Astrocyte (in vitro differentiated cells and primary cell): ENCODE results near the gene OSTF1. TPM values are rescaled to one million over a fixed set of nuclear protein-coding genes. Genes with fewer than 3 reads are reported as not detected.
A peak's percentile ranks its signal among the peaks of the same experiment; 100 is the strongest.

Experiments
- DNase-seq: peaks from one replicate; pipeline ENCODE4 v3.0.0-alpha.2; 2010; ENCODE audit warnings: low read depth
- FAIRE-seq: peaks from 2 replicates; lab custom pipeline; 2011; peaks lifted over from hg19 to GRCh38; lab: Jason Lieb, UNC
- H2AFZ ChIP-seq: 2 replicates; pipeline ENCODE4 v1.6.0; 2012; ENCODE audit warnings: low read depth, low read length, inconsistent platforms
- H3K27ac ChIP-seq: 2 replicates; pipeline ENCODE4 v1.5.1; 2011; ENCODE audit warnings: low read depth, low read length, inconsistent platforms
- H3K27me3 ChIP-seq: 2 replicates; pipeline ENCODE4 v1.6.0; 2011; ENCODE audit warnings: low read length, inconsistent platforms; ENCODE audit not compliant: insufficient read depth
- H3K36me3 ChIP-seq: 2 replicates; pipeline ENCODE4 v1.5.1; 2011; ENCODE audit warnings: low read length, inconsistent platforms; ENCODE audit not compliant: insufficient read depth
- H3K4me1 ChIP-seq: 2 replicates; pipeline ENCODE4 v1.5.1; 2011; ENCODE audit warnings: low read length, inconsistent platforms; ENCODE audit not compliant: insufficient read depth
- H3K4me2 ChIP-seq: 2 replicates; pipeline ENCODE4 v1.6.0; 2012; ENCODE audit warnings: low read length, inconsistent platforms
- H3K4me3 ChIP-seq: 2 replicates; pipeline ENCODE4 v1.5.1; 2011; ENCODE audit warnings: low read depth, mild to moderate bottlenecking, low read length, inconsistent platforms; ENCODE audit not compliant: insufficient read depth
- H3K79me2 ChIP-seq: 2 replicates; pipeline ENCODE4 v1.6.0; 2012; ENCODE audit warnings: mild to moderate bottlenecking, low read length, inconsistent platforms; ENCODE audit not compliant: insufficient read depth
- H3K9ac ChIP-seq: 2 replicates; pipeline ENCODE4 v1.6.0; 2012; ENCODE audit warnings: mild to moderate bottlenecking, low read length, inconsistent platforms
- H3K9me3 ChIP-seq: 2 replicates; pipeline ENCODE4 v1.5.1; 2012; ENCODE audit warnings: low read depth, mild to moderate bottlenecking, low read length, inconsistent platforms; ENCODE audit not compliant: insufficient read depth
- H4K20me1 ChIP-seq: 2 replicates; pipeline ENCODE4 v1.6.0; 2012; ENCODE audit warnings: low read length, inconsistent platforms; ENCODE audit not compliant: insufficient read depth
- H3K27ac Mint-ChIP-seq: one replicate; pipeline ENCODE4 v1.8.0; 2021; ENCODE audit warnings: mild to moderate bottlenecking, mixed read lengths; ENCODE audit not compliant: unreplicated experiment
- H3K27me3 Mint-ChIP-seq: one replicate; pipeline ENCODE4 v1.8.0; 2021; ENCODE audit warnings: low read depth, mixed read lengths; ENCODE audit not compliant: unreplicated experiment
- H3K36me3 Mint-ChIP-seq: one replicate; pipeline ENCODE4 v1.8.0; 2021; ENCODE audit warnings: low read depth, mixed read lengths; ENCODE audit not compliant: unreplicated experiment
- H3K4me1 Mint-ChIP-seq: one replicate; pipeline ENCODE4 v1.8.0; 2021; ENCODE audit warnings: low read depth, mixed read lengths; ENCODE audit not compliant: unreplicated experiment
- H3K4me3 Mint-ChIP-seq: one replicate; pipeline ENCODE4 v1.8.0; 2021; ENCODE audit warnings: mild to moderate bottlenecking, moderate library complexity, mixed read lengths; ENCODE audit not compliant: unreplicated experiment
- H3K9me3 Mint-ChIP-seq: one replicate; pipeline ENCODE4 v1.8.0; 2021; ENCODE audit warnings: mild to moderate bottlenecking, mixed read lengths; ENCODE audit not compliant: unreplicated experiment
- CTCF ChIP-seq: IDR thresholded peaks from 2 replicates; pipeline ENCODE4 v1.5.1; 2011; ENCODE audit warnings: low read depth, mild to moderate bottlenecking, inconsistent platforms, low read length, moderate library complexity; ENCODE audit not compliant: insufficient read depth
- EZH2 ChIP-seq: IDR thresholded peaks from 2 replicates; pipeline ENCODE4 v1.6.1; 2012; ENCODE audit warnings: mild to moderate bottlenecking, low read length, inconsistent platforms; ENCODE audit not compliant: insufficient read depth
- total RNA-seq: library from RNA; stranded (reverse); gene quantifications from 2 replicates; pipeline ENCODE4 v1.2.1, GENCODE V29; 2021

The OSTF1 gene
- total RNA-seq, 1 donor from 2014 or later: 43.0 TPM

GRCh38 chr9:75054368-75055001, 33.8 kb upstream of the OSTF1 start:
- FAIRE-seq: no peak
- no peak for DNase-seq
- no peak overlapping the region for H3K27ac ChIP-seq

GRCh38 chr9:75061169-75061568, 27.1 kb upstream of the OSTF1 start:
- Mint-ChIP-seq H3K4me1 (peaks cover 9% of the 10 kb centered on the region), H3K27me3 (no peaks in the 10 kb centered on the region), H3K36me3 (no peaks in the 10 kb centered on the region), H3K4me3 (no peak overlapping the region), H3K9me3 (peaks cover 7% of the 10 kb centered on the region), H3K27ac (no peak overlapping the region)
- no peaks in the 10 kb centered on the region for H4K20me1 ChIP-seq
- TF ChIP-seq CTCF (no peak), EZH2 (no peak)
- H3K36me3 ChIP-seq: no peaks in the 10 kb centered on the region
- no peaks in the 10 kb centered on the region for H3K9me3 ChIP-seq
- no peak overlapping the region for H3K4me2 ChIP-seq
- no peak overlapping the region for H3K9ac ChIP-seq
- H3K4me1 ChIP-seq: peaks cover 17% of the 10 kb centered on the region
- H2AFZ ChIP-seq: no peak overlapping the region
- no peaks in the 10 kb centered on the region for H3K79me2 ChIP-seq
- no peak overlapping the region for H3K4me3 ChIP-seq
- FAIRE-seq (no peak), DNase-seq (no peak)
- H3K27me3 ChIP-seq: no peaks in the 10 kb centered on the region
- no peak overlapping the region for H3K27ac ChIP-seq

More at GRCh38 chr9:75054368-75055001, 33.8 kb upstream of the OSTF1 start:
- H3K9ac ChIP-seq: no peak overlapping the region
- H2AFZ ChIP-seq: no peak overlapping the region
- H3K27me3 Mint-ChIP-seq: no peaks in the 10 kb centered on the region
- peaks cover 3% of the 10 kb centered on the region for H3K36me3 Mint-ChIP-seq
- no peaks in the 10 kb centered on the region for H3K4me1 Mint-ChIP-seq
- no peaks in the 10 kb centered on the region for H3K79me2 ChIP-seq
- H3K4me3 Mint-ChIP-seq: no peak overlapping the region
- H3K9me3 Mint-ChIP-seq: peaks cover 7% of the 10 kb centered on the region
- H4K20me1 ChIP-seq: no peaks in the 10 kb centered on the region
- H3K4me3 ChIP-seq: no peak overlapping the region
- H3K27ac Mint-ChIP-seq: no peak overlapping the region
- TF ChIP-seq EZH2 (no peak), CTCF (no peak)
- no peak overlapping the region for H3K4me2 ChIP-seq
- H3K36me3 ChIP-seq: no peaks in the 10 kb centered on the region
- no peaks in the 10 kb centered on the region for H3K9me3 ChIP-seq
- no peaks in the 10 kb centered on the region for H3K27me3 ChIP-seq
- H3K4me1 ChIP-seq: no peaks in the 10 kb centered on the region

- no peak for FAIRE-seq
- H3K27ac Mint-ChIP-seq: no peak overlapping the region
Measured at GRCh38 chr9:75063556-75064305, 24.6 kb upstream of the OSTF1 start.

More at GRCh38 chr9:75063556-75064305, 24.6 kb upstream of the OSTF1 start:
- Mint-ChIP-seq H3K9me3 (peaks cover 5% of the 10 kb centered on the region), H3K4me1 (peaks cover 9% of the 10 kb centered on the region), H3K36me3 (peaks cover 6% of the 10 kb centered on the region), H3K27me3 (no peaks in the 10 kb centered on the region), H3K4me3 (no peak overlapping the region)
- DNase-seq: peak; percentile 27
- H3K79me2 ChIP-seq: no peaks in the 10 kb centered on the region
- peaks cover 17% of the 10 kb centered on the region for H3K4me1 ChIP-seq
- no peaks in the 10 kb centered on the region for H3K27me3 ChIP-seq
- TF ChIP-seq EZH2 (no peak), CTCF (no peak)
- no peak overlapping the region for H3K27ac ChIP-seq
- H2AFZ ChIP-seq: no peak overlapping the region
- H4K20me1 ChIP-seq: no peaks in the 10 kb centered on the region
- H3K9me3 ChIP-seq: no peaks in the 10 kb centered on the region
- no peak overlapping the region for H3K4me3 ChIP-seq
- H3K9ac ChIP-seq: no peak overlapping the region
- H3K4me2 ChIP-seq: peak overlapping the region; percentile 7
- H3K36me3 ChIP-seq: no peaks in the 10 kb centered on the region
